HG03039 (cell line): ENCODE data around the gene OXTR.
"Not testable (repeated sequence)": the region's sequence is repeated elsewhere in the genome, so short reads cannot be mapped to it uniquely, and the experiment has no call there.

Experiments
- ATAC-seq: cut with Tn5 transposase; IDR thresholded peaks from one replicate; pipeline ENCODE4 v1.9.1; 2021; ENCODE audit warnings: mild to moderate bottlenecking, moderate library complexity; ENCODE audit not compliant: unreplicated experiment

OXTR gene

GRCh38 chr3:8743021-8743601 lies 26.3 kb downstream of the OXTR start:
- ATAC-seq: no peak

DNA sequence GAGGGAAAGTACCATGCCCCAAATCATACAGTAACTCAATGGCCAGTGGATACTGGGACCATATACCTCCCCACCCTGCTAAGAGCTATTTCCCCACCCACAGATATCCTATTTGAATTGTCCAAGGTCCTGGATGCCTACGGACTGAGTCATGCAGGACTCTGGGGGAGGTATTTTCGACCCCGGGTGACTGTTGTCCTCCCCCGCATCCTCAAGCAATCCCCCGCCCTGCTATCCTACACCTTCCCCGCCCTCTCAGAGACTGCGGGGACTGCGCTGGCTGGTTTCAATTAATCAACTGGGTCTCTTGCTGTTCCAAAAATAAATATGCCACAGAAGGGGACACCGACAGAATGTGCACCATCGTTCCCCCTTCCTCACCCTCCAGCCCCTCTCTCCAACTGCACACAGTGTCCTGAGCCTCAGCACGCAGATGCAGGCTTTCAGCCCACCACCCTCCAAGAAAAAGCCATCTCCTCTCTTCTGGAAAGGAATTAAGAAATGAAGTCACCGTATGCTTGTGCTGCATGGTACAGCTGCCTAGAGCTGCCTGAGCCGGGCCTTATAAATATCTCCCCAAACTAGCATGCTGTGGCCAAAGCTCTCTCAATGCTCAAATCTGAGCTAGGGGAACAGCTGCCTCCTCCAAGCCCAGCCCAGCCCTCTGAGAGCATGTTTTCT lies 27.7 kb downstream of the OXTR start:
- no peak for ATAC-seq

GRCh38 chr3:8739757-8740504 lies 29.5 kb downstream of the OXTR start:
- no peak for ATAC-seq

DNA sequence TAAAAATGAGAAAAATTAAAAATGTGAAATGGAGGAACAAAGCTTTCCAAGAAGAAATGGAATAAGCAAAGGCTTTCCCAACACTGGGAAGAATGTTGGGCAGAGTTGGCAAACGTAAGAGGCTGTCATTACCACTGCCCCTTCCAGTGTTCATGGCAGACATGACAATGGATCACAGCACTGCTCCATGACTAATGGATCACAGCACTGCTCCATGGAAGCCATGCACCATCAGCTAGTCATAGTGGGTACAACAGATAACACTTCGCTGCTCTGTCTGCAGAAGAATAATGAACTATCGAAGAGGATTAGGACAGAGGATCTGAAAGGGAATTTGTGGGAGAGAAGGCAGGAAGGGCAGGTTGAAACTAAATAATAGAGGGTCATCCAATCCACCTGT lies 30.8 kb downstream of the OXTR start:
- ATAC-seq: no peak

DNA sequence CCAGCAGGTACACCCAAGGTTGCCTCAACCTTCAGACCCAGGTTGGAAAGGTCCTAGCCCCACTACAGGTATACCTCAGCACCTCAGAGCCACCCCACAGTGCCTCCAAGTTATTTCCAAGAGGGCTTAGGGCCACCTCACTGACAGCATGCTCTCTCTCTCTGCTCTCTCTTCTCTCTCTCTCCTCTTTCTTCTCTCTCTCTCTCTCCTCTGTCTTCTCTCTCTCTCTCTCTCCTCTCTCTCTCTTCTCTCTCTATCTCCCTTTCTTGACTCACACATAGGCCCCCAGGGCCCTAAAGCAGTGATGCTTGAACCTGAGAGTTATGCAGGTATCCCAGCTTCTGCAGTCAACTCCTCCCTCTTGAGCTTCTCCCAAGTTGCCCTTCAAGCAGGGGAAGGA lies 31.6 kb downstream of the OXTR start:
- ATAC-seq: no peak

DNA sequence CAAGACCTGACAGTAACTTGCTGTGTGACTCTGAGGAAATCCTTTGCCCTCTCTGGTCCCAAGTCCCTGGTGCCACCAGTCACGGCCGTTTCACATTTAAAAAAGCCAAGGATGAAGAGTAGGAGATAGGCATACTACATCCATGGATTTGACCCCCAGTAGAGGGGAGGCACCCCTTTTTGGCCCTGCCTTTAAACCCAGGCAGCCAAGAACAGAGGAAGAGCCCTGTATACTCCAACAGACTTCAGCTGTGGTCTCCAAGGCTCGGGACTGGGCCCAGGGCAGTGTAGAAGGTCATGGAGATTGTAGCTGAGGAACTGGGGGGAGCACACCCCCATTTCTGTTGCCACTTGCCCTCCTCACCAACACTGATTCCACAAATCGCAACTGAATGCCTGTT lies 32.1 kb downstream of the OXTR start:
- ATAC-seq: no peak

DNA sequence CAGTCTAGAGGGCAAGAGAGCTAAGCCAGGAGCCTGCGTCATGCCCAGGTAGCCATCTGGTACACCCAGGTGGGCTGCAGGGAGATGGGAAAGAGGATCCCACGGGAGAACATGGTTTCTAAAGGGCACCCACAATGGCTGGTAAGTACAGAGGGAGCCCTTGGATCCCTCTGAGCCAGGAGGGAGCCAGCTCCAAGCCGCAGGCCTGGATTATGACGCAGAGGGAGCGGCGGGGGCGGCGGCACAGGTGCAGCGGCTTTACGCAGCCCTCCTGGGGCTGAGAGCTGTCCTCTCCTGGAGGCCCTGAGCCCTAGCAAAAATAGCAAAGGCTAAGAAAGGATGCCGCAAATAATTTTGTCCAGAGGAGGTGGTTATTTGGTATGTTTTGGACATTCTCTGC lies 33.0 kb downstream of the OXTR start:
- ATAC-seq: no peak

DNA sequence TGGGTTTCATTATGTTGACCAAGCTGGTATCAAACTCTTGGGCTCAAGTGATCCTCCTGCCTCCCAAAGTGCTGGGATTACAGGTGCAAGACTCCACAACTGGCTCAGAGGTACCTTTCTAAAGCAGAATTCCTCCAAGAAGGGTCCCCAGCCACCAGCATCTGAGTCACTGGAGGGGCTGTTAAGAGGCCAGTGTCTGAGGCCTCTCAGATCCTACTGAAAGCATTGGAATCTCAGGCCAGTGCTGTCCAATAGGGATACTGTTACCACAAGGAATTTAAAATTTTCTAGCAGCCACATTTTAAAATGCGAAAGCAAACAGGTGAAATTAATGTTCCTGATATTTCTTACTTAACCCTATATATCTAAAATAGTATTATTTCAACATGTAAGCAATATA lies 34.5 kb downstream of the OXTR start:
- no peak for ATAC-seq

DNA sequence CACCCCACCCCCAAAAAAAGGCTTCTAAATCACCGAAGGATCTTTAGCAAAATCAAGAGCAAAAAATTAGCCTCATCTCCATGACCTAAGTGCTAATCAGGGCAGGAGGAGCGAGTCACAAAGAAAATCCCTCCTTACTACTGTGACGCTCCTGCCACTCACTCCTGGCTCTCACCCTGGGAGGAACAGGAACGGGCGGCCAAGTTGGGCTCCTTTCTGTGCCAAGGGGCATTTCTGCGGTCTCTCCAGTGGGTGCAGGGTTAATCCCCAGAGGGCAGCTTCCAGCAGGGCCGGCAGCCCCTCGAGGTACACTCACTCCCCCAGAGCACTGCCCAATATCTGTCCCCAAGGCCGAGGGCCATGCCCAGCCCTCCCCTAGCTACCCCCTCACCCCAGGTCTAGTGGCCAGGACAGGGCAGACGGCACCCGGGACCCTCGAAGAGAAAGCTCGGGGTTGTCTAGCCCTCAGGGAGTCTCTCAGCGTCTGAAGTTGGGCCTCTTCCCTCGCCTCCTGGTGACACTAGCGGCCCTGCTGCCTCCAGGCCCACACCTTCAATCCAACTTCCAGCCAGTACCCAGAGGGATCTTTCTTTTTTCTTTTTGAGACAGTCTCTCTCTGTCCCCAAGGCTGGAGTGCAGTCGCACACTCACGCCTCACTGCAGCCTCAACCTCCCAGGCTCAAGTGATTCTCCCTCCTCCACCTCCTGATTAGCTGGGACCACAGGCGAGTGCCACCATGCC lies 35.1 kb downstream of the OXTR start:
- ATAC-seq: no peak

DNA sequence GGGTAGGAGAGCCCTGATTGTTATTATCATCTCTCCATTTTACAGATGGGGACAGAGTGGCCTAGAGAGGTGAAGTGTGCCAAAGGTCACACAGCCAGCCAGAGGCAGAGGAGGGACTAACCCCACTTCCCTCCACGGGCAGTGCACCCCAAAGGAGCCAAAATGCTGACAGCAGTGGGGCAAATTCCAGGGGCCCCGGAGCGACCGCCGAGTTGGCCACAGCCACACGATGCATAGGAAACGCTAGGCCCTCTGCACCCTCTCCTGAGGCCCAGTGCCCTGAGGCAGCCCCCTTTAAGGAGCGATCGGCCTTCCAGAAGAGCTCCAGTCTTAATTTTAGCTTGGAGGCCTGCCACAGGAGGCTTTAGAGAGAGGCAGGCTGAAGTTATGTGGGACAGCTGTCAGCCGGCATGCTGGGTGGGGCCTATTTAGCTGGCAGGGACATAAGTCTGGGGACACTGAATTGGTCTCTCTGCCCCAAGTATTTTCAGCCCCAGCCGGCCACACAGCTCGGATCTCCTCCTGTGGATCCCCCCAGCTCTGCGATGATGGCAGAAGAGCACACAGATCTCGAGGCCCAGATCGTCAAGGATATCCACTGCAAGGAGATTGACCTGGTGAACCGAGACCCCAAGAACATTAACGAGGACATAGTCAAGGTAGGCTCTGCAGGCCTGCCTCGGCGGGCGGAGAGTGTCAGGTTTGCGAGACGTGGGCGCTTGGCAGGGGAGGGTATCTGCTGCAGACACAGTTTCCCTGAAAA lies 35.9 kb downstream of the OXTR start, which contains the start of gene CAV3:
Gene CAV3 (plus strand): TSS at position 471 of the 763 bp plus-strand sequence. CDS start 75 bp downstream, at position 546.
- ATAC-seq: no peak

DNA sequence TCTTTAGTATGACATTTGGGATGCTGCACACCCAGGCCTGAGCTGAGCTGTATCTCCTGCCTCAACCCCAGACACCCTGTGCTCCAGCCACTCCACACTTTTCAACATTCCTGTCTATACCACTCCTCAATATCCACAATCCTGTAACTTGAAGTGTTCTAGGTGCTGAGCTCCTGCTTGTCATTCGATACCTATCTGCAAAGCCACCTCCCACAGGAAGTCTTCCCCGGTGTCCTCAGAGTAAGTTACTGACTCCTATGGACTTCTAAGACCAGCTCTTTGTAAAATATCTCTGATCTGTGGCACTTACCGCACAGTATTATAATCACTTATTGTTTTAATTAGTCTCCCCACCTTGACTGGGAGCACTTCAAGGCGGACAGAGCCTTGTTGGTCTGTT lies 37.0 kb downstream of the OXTR start:
- no peak for ATAC-seq

DNA sequence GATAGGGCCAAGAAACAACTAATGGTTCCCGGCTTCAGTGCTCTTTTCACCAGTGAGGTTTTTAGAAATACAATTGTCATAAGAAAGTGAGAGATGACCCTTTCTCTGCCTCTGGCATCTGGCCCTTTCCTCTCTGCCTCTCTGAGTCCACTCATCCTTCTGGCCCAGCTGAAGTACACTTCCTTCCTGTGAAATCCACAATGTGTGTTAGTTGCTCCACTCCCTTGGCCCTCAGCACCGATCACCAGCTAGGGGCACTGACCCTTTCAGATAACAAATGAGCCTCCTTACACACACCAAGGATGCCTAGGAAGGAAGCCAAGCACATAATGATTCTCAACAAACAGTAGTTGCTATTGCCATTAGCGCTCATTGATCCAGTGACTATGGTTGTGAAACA lies 38.8 kb downstream of the OXTR start:
- no peak for ATAC-seq

DNA sequence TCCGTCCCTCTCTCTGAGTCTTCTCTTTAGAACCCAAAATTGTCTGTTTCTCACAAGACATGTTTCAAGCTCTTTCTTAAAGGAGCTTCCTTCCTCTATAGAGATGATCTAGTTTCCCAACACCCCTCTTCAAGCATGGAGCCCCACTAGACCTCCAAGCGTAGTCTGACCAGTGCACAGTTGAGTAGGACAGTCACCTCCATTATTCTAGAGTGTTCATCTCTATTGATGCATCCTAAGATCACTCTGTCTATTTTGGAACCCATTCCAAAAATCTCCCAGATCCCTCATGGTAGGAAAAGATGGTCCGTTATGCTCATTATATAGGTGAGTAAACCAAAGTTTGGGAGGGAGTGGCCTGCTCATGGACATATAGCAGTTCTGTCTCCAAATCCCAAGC lies 39.9 kb downstream of the OXTR start:
- no peak for ATAC-seq

DNA sequence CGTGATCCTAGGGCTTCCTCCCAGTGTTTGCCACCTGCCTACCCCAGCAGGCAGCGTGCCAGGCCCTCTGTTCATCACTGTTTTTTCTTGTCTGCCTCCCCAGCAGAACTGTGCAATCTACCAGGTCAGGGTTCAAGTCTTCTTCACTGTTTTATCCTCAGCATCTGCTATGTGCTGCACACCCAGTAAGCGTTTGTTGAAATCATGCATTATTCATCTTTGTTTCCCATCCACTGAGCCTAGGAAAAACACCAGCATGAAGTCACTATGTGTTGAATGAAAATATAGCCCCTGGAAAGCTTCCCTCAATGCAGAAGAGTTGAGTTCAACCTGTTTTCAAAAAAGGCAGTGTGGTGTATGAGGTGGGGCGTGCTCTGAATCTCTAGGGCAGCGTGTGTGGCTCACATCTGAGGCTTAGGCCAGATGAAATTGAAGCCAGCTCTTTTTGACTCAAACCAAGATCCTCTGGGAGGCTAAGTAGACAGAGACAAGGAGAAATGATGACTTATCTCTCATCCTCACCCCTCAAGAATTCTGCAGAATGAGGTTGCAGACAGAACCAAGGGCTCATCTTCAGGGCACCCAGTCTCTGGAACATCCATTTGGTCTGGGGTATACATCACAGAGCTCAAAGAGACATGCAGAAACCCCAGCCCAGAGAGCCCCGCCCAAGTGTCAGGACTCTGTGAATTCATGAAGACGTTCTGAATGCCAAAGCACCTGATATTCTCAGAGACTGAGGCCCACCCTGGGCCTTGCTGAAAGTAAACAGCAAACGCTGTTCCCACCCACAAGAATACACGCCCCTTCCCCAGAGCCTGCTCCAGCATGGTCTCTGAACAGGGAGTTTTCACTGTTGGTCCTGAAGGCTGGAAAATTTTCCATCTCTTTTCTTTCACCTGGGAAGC lies 41.6 kb downstream of the OXTR start:
- no peak for ATAC-seq

- ATAC-seq: no peak
These were observed 45.2 kb downstream of the OXTR start for GRCh38 chr3:8724108-8724752.

GRCh38 chr3:8723612-8724011 lies 45.8 kb downstream of the OXTR start:
- no peak for ATAC-seq

DNA sequence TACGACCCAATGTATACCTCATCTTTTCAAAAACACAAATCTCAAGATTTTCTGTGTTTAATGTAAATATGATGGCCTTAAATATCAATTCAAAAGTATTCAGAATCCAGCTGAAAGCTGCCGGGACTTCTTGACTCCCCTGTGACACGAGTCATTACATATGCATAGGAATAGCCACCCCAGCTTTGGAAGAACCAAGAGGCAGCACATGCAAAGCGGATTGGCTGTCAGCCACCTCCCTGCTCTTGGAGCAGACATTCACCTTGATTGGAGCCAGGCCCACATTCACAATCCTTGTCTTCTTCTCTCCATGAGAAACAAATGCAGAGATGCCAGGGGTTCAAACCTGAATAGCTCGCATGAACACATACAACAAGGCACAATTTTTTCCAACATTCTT lies 46.6 kb downstream of the OXTR start:
- ATAC-seq: no peak

- ATAC-seq: not testable (repeated sequence)
These were observed 53.7 kb downstream of the OXTR start for GRCh38 chr3:8715757-8716156.
